ENCODE measurements around the gene TRPM2. TPM values are rescaled to one million over a fixed set of nuclear protein-coding genes. Genes with fewer than 3 reads are reported as not detected.

The TRPM2 gene
- total and polyA plus RNA-seq, 10 of the 15 experiments (the other 5 are each of a cell fraction or from before 2014, with no cell fraction given), result 0.03 to 9.1 (median 2.6) TPM

GRCh38 chr21:44445145-44445812, 91.9 kb downstream of the TRPM2 start:
- Histone ChIP-seq H3K9ac (ENCODE audit: control insufficient read depth, insufficient read depth, low read length) (no peak overlapping the region), H3K36me3 (ENCODE audit: control insufficient read depth in 2 of 2, insufficient read depth in 2 of 2, low read length in 1 of 2) (no peaks in the 10 kb centered on the region), H2AFZ (ENCODE audit: control insufficient read depth, low read depth, low read length) (no peak overlapping the region), H3K27me3 (replicated peaks in 1 of 2; ENCODE audit: control insufficient read depth in 2 of 2, insufficient read depth in 2 of 2, low read length in 1 of 2) (no peaks in the 10 kb centered on the region; a peak in 1 of 4 replicates), H3K9me3 (replicated peaks; ENCODE audit: control insufficient read depth, insufficient read depth, low read length) (no peaks in the 10 kb centered on the region; the same call in 2 of the 3 replicates), H3K4me2 (ENCODE audit: control insufficient read depth, insufficient read depth) (no peak overlapping the region), H3K79me2 (ENCODE audit: control insufficient read depth, insufficient read depth, low read length) (no peaks in the 10 kb centered on the region), H3K4me1 (ENCODE audit: control insufficient read depth, insufficient read depth, low read length) (no peaks in the 10 kb centered on the region), H3K27ac (ENCODE audit: control insufficient read depth, insufficient read depth) (no peak overlapping the region), H4K20me1 (ENCODE audit: control insufficient read depth, insufficient read depth) (no peaks in the 10 kb centered on the region), H3K4me3 (no peak overlapping the region)
- ChIA-PET SMC1A (ENCODE audit: uncharacterized antibody, unreplicated experiment) (no interaction called here), RAD21 (ENCODE audit: unreplicated experiment) (no interaction called here), POLR2A (no interaction called here), CTCF (no interaction called here)
- no TSS peak for BruUV-seq (replicated peaks)
- in situ Hi-C loops (cut with MboI) (no loop called here), intact Hi-C loops (cut with micrococcal nuclease; ENCODE audit: unreplicated experiment) (no loop called here)
- FAIRE-seq (no peak), ATAC-seq (no peak), DNase-seq (ENCODE audit: low read depth, low spot score) (no peak)
- WGBS (ENCODE audit: insufficient coverage, insufficient replicate concordance, low lambda C conversion rate, missing lambda C conversion rate), result 62% methylated on average over 18 of the region's 19 CpGs
- TF ChIP-seq NR2C2 (IDR thresholded peaks at IDR 0.05; ENCODE audit: borderline replicate concordance, control insufficient read depth, insufficient read length, low read depth) (no peak), RB1 (IDR thresholded peaks at IDR 0.05; ENCODE audit: borderline replicate concordance) (no peak), EED (IDR thresholded peaks at IDR 0.05; ENCODE audit: low read depth) (no peak), ELK1 (IDR thresholded peaks at IDR 0.05; ENCODE audit: low read depth, low read length) (no peak), ZNF274 (IDR thresholded peaks at IDR 0.05; ENCODE audit: insufficient read depth, insufficient read length) (no peak), NR2C1 (IDR thresholded peaks at IDR 0.05) (no peak), TAF1 (IDR thresholded peaks at IDR 0.05; ENCODE audit: borderline replicate concordance, low read depth, low read length) (no peak), SREBF2 (IDR thresholded peaks at IDR 0.05; ENCODE audit: low read length) (no peak), TCF7 (IDR thresholded peaks at IDR 0.05; ENCODE audit: borderline replicate concordance) (no peak), E2F4 (IDR thresholded peaks at IDR 0.05; ENCODE audit: low read depth, low read length) (no peak), PRDM15 (CRISPR knock-in tag; IDR thresholded peaks at IDR 0.05) (no peak), BCLAF1 (IDR thresholded peaks at IDR 0.05) (no peak), RBBP5 (conservative IDR thresholded peaks at IDR 0.05) (no peak)
